Activated B cell treated with CpG ODN at 0.5 μM for 24 hours (primary cell): Measurements from ENCODE around the gene DNAH17. TPM values are rescaled to one million over a fixed set of nuclear protein-coding genes. Genes with fewer than 3 reads are reported as not detected.

ENCODE experiments used
- ATAC-seq: fragments of 200-7000 bp; cut with Tn5 transposase; one replicate; pipeline ENCODE4 v1.10.0; 2021; ENCODE audit warnings: low read depth, mild to moderate bottlenecking, moderate library complexity
- CTCF ChIA-PET: fragments of 350-600 bp; sonication (Branson Sonifier 250); formaldehyde crosslinking; loops from one replicate; lab custom pipeline; 2021; ENCODE audit warnings: antibody characterized with exemption; lab: Charles Lee
- POLR2A ChIA-PET: fragments of 350-600 bp; sonication (Branson Sonifier 250); formaldehyde crosslinking; loops from one replicate; lab custom pipeline; 2021; ENCODE audit warnings: antibody characterized with exemption; lab: Charles Lee
- DNase-seq: peaks from one replicate; pipeline ENCODE4 v3.0.0; 2022
- H3K27ac Mint-ChIP-seq: one replicate; pipeline ENCODE4 v1.8.0; 2020; ENCODE audit warnings: mixed read lengths
- H3K27me3 Mint-ChIP-seq: one replicate; pipeline ENCODE4 v1.8.0; 2021; ENCODE audit warnings: mixed read lengths
- H3K36me3 Mint-ChIP-seq: one replicate; pipeline ENCODE4 v1.8.0; 2021; ENCODE audit warnings: low read depth, mixed read lengths
- H3K4me1 Mint-ChIP-seq: one replicate; pipeline ENCODE4 v1.8.0; 2021; ENCODE audit warnings: mixed read lengths
- H3K4me3 Mint-ChIP-seq: one replicate; pipeline ENCODE4 v1.8.0; 2020; ENCODE audit warnings: mild to moderate bottlenecking, mixed read lengths
- H3K9me3 Mint-ChIP-seq: one replicate; pipeline ENCODE4 v1.8.0; 2020; ENCODE audit warnings: mixed read lengths
- CTCF ChIP-seq: fragments of 200-600 bp; IDR thresholded peaks from one replicate; pipeline ENCODE4 v1.8.0; 2022; ENCODE audit warnings: antibody characterized with exemption, mild to moderate bottlenecking
- intact Hi-C: fragments of 100-400 bp; cut with micrococcal nuclease; formaldehyde crosslinking; loops from one replicate; pipeline ENCODE4 v1.15.1; 2024
- total RNA-seq: library from RNA; stranded (reverse); gene quantifications from 2 replicates; pipeline ENCODE4 v1.2.3, GENCODE V29; 2022

The DNAH17 gene
- total RNA-seq, 1 donor from 2014 or later: 0.13 TPM

- Mint-ChIP-seq H3K9me3 (no peaks in the 10 kb centered on the region), H3K4me1 (no peaks in the 10 kb centered on the region), H3K36me3 (no peaks in the 10 kb centered on the region), H3K27ac (no peak overlapping the region), H3K27me3 (peaks cover 1% of the 10 kb centered on the region), H3K4me3 (no peak overlapping the region)
- intact Hi-C loops: no loop called here
- POLR2A ChIA-PET: interaction anchor here (0.7 kb wide), 1 partner anchor 853 kb away, joined by 9 read pairs; no protein-coding TSS in a partner anchor
- TF ChIP-seq CTCF: no peak
- DNase-seq: no peak
- CTCF ChIA-PET: no interaction called here
- ATAC-seq: no peak
Measured at GRCh38 chr17:78458091-78458490, 119.1 kb downstream of the DNAH17 start.

- peaks cover 8% of the 10 kb centered on the region for H3K4me1 Mint-ChIP-seq
- CTCF ChIA-PET: no interaction called here
- no peak overlapping the region for H3K27ac Mint-ChIP-seq
- ATAC-seq (no peak), DNase-seq (no peak)
- H3K27me3 Mint-ChIP-seq: peaks cover 3% of the 10 kb centered on the region
- intact Hi-C loops: no loop called here
- POLR2A ChIA-PET: no interaction called here
- H3K36me3 Mint-ChIP-seq: no peaks in the 10 kb centered on the region
- no peak overlapping the region for H3K4me3 Mint-ChIP-seq
- H3K9me3 Mint-ChIP-seq: no peaks in the 10 kb centered on the region
- no peak for TF ChIP-seq CTCF
Measured at GRCh38 chr17:78454346-78454745, 122.8 kb downstream of the DNAH17 start.

GRCh38 chr17:78451753-78452152 is 125.4 kb downstream of the DNAH17 start:
- POLR2A ChIA-PET: no interaction called here
- Mint-ChIP-seq H3K9me3 (no peaks in the 10 kb centered on the region), H3K27ac (no peak overlapping the region), H3K4me1 (peaks cover 8% of the 10 kb centered on the region), H3K27me3 (peaks cover 1% of the 10 kb centered on the region), H3K36me3 (no peaks in the 10 kb centered on the region), H3K4me3 (no peak overlapping the region)
- no peak for TF ChIP-seq CTCF
- CTCF ChIA-PET: no interaction called here
- DNase-seq (no peak), ATAC-seq (no peak)
- intact Hi-C loops: no loop called here

- H3K9me3 Mint-ChIP-seq: no peaks in the 10 kb centered on the region
- CTCF ChIA-PET: no interaction called here
- DNase-seq (no peak), ATAC-seq (no peak)
- H3K27ac Mint-ChIP-seq: no peak overlapping the region
- H3K4me1 Mint-ChIP-seq: peaks cover 8% of the 10 kb centered on the region
- POLR2A ChIA-PET: interaction anchor here (0.6 kb wide), 2 partner anchors 70 to 328 kb away, joined by 3 to 4 read pairs; no protein-coding TSS in a partner anchor
- no peaks in the 10 kb centered on the region for H3K36me3 Mint-ChIP-seq
- no peak overlapping the region for H3K4me3 Mint-ChIP-seq
- TF ChIP-seq CTCF: no peak
- H3K27me3 Mint-ChIP-seq: peaks cover 3% of the 10 kb centered on the region
- intact Hi-C loops: no loop called here
Measured at GRCh38 chr17:78450696-78451345, 126.4 kb downstream of the DNAH17 start.

- intact Hi-C loops: loop anchor here (5.0 kb wide), 2 partner anchors 392 to 522 kb away; partner anchors contain the start of gene USP36
- Mint-ChIP-seq H3K36me3 (no peaks in the 10 kb centered on the region), H3K9me3 (no peaks in the 10 kb centered on the region), H3K4me1 (peaks cover 8% of the 10 kb centered on the region), H3K4me3 (no peak overlapping the region), H3K27ac (no peak overlapping the region), H3K27me3 (peaks cover 3% of the 10 kb centered on the region)
- no peak for TF ChIP-seq CTCF
- ATAC-seq: no peak
- DNase-seq: no peak
- ChIA-PET CTCF (no interaction called here), POLR2A (no interaction called here)
Measured at GRCh38 chr17:78449983-78450595, 127.1 kb downstream of the DNAH17 start.
